HepG2 (cell line): ENCODE measurements around the gene TM4SF20. TPM values are rescaled to one million over a fixed set of nuclear protein-coding genes. Genes with fewer than 3 reads are reported as not detected.

Source experiments
- ATAC-seq: fragments of 200-7000 bp; cut with Tn5 transposase; 3 replicates; pipeline ENCODE4 v1.9.1; 2020; ENCODE audit warnings: mild to moderate bottlenecking, moderate library complexity
- BruUV-seq: library from RNA; stranded (reverse); fragments of 400-500 nt; replicated peaks from 2 replicates; lab custom pipeline; 2021; lab: Mats Ljungman, UMichigan
- CTCF ChIA-PET: fragments of 300-600 bp; formaldehyde crosslinking; extraction: SDS; loops from one replicate; lab custom pipeline; 2021; ENCODE audit warnings: low total read pairs, inconsistent platforms, low intra/inter-chr PET ratio; lab: Yijun Ruan, JAX
- POLR2A ChIA-PET: fragments of 350-600 bp; sonication (Branson Sonifier 250); formaldehyde crosslinking; loops from one replicate; lab custom pipeline; 2020; ENCODE audit warnings: antibody characterized with exemption, inconsistent platforms; lab: Yijun Ruan, JAX
- DNase-seq: peaks from one replicate; pipeline ENCODE4 v3.0.0-alpha.2; 2015; ENCODE audit warnings: low spot score
- FAIRE-seq: peaks from 3 replicates; lab custom pipeline; 2011; peaks lifted over from hg19 to GRCh38; lab: Jason Lieb, UNC
- H2AFZ ChIP-seq: one replicate; pipeline ENCODE4 v1.6.1; 2011; ENCODE audit warnings: low read length, inconsistent platforms
- H3K27ac ChIP-seq: fragments of 300-600 bp; 3 replicates; pipeline ENCODE4 v1.8.0; 2011; ENCODE audit warnings: mixed run types, mild to moderate bottlenecking, mixed read lengths, low read length, inconsistent platforms; ENCODE audit not compliant: insufficient read depth; ENCODE audit errors: extremely low read length
- H3K27me3 ChIP-seq, 2 experiments: fragments of 200-600 bp in 1 of 2; 2 replicates in 1 of 2; 3 replicates in 1 of 2; pipeline versions ENCODE4 v1.6.0 to v1.8.0; 2011; ENCODE audit warnings: low read length in 2 of 2, mild to moderate bottlenecking in 2 of 2, moderate library complexity in 2 of 2, inconsistent platforms in 1 of 2; ENCODE audit not compliant: insufficient read depth in 2 of 2, control insufficient read depth in 1 of 2
- H3K36me3 ChIP-seq, 2 experiments: fragments of 200-600 bp in 1 of 2; replicated peaks in 1 of 2; 2 replicates in 1 of 2; 3 replicates in 1 of 2; pipeline versions ENCODE4 v1.5.1 to v1.8.0; 2011; ENCODE audit warnings: low read length in 2 of 2, inconsistent platforms in 1 of 2; ENCODE audit not compliant: insufficient read depth in 2 of 2, control insufficient read depth in 1 of 2
- H3K4me1 ChIP-seq: 2 replicates; pipeline ENCODE4 v1.5.1; 2012; ENCODE audit warnings: low read length, inconsistent platforms; ENCODE audit not compliant: insufficient read depth
- H3K4me2 ChIP-seq: 2 replicates; pipeline ENCODE4 v1.6.0; 2011; ENCODE audit warnings: low read depth, low read length, inconsistent platforms
- H3K4me3 ChIP-seq, 3 experiments: fragments of 200-600 bp in 1 of 3; sonication (generic), shearing (Covaris generic) in 1 of 3; replicated peaks in 1 of 3; 2 replicates each; pipeline ENCODE4 v1.5.1; 2011 to 2016; ENCODE audit warnings: low read length in 3 of 3, inconsistent platforms in 2 of 3, low read depth in 2 of 3, mild to moderate bottlenecking in 2 of 3, control low read depth in 1 of 3, mixed read lengths in 1 of 3; ENCODE audit not compliant: insufficient read depth in 1 of 3
- H3K79me2 ChIP-seq: one replicate; pipeline ENCODE4 v1.6.1; 2011; ENCODE audit warnings: low read length, inconsistent platforms; ENCODE audit not compliant: insufficient read depth
- H3K9ac ChIP-seq: 2 replicates; pipeline ENCODE4 v1.6.0; 2011; ENCODE audit warnings: mild to moderate bottlenecking, low read depth, low read length, inconsistent platforms; ENCODE audit not compliant: insufficient read depth
- H3K9me3 ChIP-seq: 2 replicates; pipeline ENCODE4 v1.5.1; 2012; ENCODE audit warnings: mild to moderate bottlenecking, low read length
- H4K20me1 ChIP-seq: 2 replicates; pipeline ENCODE4 v1.6.0; 2011; ENCODE audit warnings: inconsistent platforms, mild to moderate bottlenecking, low read length, moderate library complexity; ENCODE audit not compliant: insufficient read depth
- BRD4 ChIP-seq: sonication (generic); formaldehyde crosslinking; IDR thresholded peaks from 2 replicates; pipeline ENCODE4 v1.4.0; 2020; ENCODE audit warnings: missing genetic modification reagents
- FOXM1 ChIP-seq: sonication (generic); formaldehyde crosslinking; IDR thresholded peaks from 2 replicates; pipeline ENCODE4 v1.5.0; 2020; ENCODE audit warnings: missing genetic modification reagents
- GABPA ChIP-seq, 2 experiments: IDR thresholded peaks; 2 replicates each; pipeline ENCODE4 v1.6.1; 2011 to 2016; ENCODE audit warnings: low read depth in 2 of 2, low read length in 1 of 2, missing biosample characterization in 1 of 2, missing genetic modification characterization in 1 of 2
- HNRNPH1 ChIP-seq: fragments of 200-400 bp; formaldehyde crosslinking; optimal IDR thresholded peaks from 2 replicates; pipeline ENCODE3; 2017; ENCODE audit warnings: mild to moderate bottlenecking, low read depth, low read length
- KLF6 ChIP-seq: IDR thresholded peaks from 2 replicates; pipeline ENCODE4 v1.8.0; 2016; ENCODE audit warnings: missing biosample characterization, missing genetic modification reagents
- MIER2 ChIP-seq: IDR thresholded peaks from 2 replicates; pipeline ENCODE4 v1.6.1; 2016; ENCODE audit warnings: missing biosample characterization, missing genetic modification reagents
- NAIF1 ChIP-seq: sonication (generic); formaldehyde crosslinking; IDR thresholded peaks from 2 replicates; pipeline ENCODE4 v1.5.0; 2020; ENCODE audit warnings: mild to moderate bottlenecking, missing genetic modification reagents, borderline replicate concordance
- PAF1 ChIP-seq: IDR thresholded peaks from 2 replicates; pipeline ENCODE4 v1.6.1; 2016; ENCODE audit warnings: missing genetic modification reagents, missing compliant biosample characterization
- SP140L ChIP-seq: sonication (generic); formaldehyde crosslinking; IDR thresholded peaks from 2 replicates; pipeline ENCODE4 v1.4.0; 2020; ENCODE audit warnings: missing genetic modification reagents, borderline replicate concordance
- TP53 ChIP-seq: sonication (generic); formaldehyde crosslinking; conservative IDR thresholded peaks from 2 replicates; pipeline ENCODE4 v1.4.0; 2020; ENCODE audit warnings: missing genetic modification reagents
- XBP1 ChIP-seq: sonication (generic); formaldehyde crosslinking; IDR thresholded peaks from 2 replicates; pipeline ENCODE4 v1.5.0; 2020; ENCODE audit warnings: missing genetic modification reagents
- ZNF446 ChIP-seq: sonication (generic); formaldehyde crosslinking; IDR thresholded peaks from 2 replicates; pipeline ENCODE4 v1.5.0; 2020; ENCODE audit warnings: mild to moderate bottlenecking, missing genetic modification reagents
- ZNF788 ChIP-seq: sonication (generic); formaldehyde crosslinking; IDR thresholded peaks from 2 replicates; pipeline ENCODE4 v1.5.0; 2020; ENCODE audit warnings: mild to moderate bottlenecking, missing genetic modification reagents, borderline replicate concordance
- WGBS: methylation state at CpG from one replicate; pipeline ENCODE4 v1.1.6; 2017; ENCODE audit warnings: low lambda C conversion rate; 5-methylcytosine and 5-hydroxymethylcytosine counted together
- in situ Hi-C: cut with HindIII; loops from 2 replicates; pipeline ENCODE4 v1.10.0; 2017; ENCODE audit warnings: low pct_unique_long_range_greater_than_20kb; ENCODE audit not compliant: extremely low pct_ligation_motif_present
- intact Hi-C: fragments of 100-400 bp; cut with micrococcal nuclease; formaldehyde crosslinking; loops from one replicate; pipeline ENCODE4 v1.10.0; 2022; ENCODE audit not compliant: unreplicated experiment
- polyA plus RNA-seq, 8 experiments: library from polyadenylated mRNA; depleted of rRNA in 3 of 8; stranded (reverse) in 7 of 8; unstranded in 1 of 8; fragments of >200 nt; fragmentation: Illumina TruSeq in 4 of 8; extraction: Trizol in 4 of 8; gene quantifications; 2 replicates each; pipeline versions ENCODE4 v1.2.1 to v1.2.3, GENCODE V29; 2011 to 2016; ENCODE audit warnings: low read depth in 4 of 8, missing spikeins in 1 of 8, mixed read lengths in 1 of 8; ENCODE audit not compliant: insufficient read depth in 1 of 8
- total RNA-seq, 5 experiments: library from RNA; depleted of rRNA; stranded (reverse); fragments of >200 nt; fragmentation: Illumina TruSeq; extraction: Trizol; gene quantifications; 2 replicates each; pipeline ENCODE4 v1.2.3, GENCODE V29; 2016; ENCODE audit warnings: low read depth in 1 of 5
- TF ChIP-seq, protein P1 (sequence below): sonication (generic); formaldehyde crosslinking; IDR thresholded peaks from 2 replicates; pipeline ENCODE4 v1.8.1; 2023; ENCODE audit warnings: mild to moderate bottlenecking, inconsistent platforms, moderate library complexity, missing genetic modification reagents, borderline replicate concordance
- TF ChIP-seq, protein P2 (sequence below): IDR thresholded peaks from 2 replicates; pipeline ENCODE4 v1.6.1; 2016; ENCODE audit warnings: missing genetic modification reagents, missing compliant biosample characterization
- TF ChIP-seq, protein P3 (sequence below): IDR thresholded peaks from 2 replicates; pipeline ENCODE4 v1.6.1; 2012; ENCODE audit warnings: low read depth, low read length, improper control_type of control experiment
- TF ChIP-seq, protein P4 (sequence below): sonication (generic); formaldehyde crosslinking; IDR thresholded peaks from 2 replicates; pipeline ENCODE4 v1.8.1; 2023; ENCODE audit warnings: mild to moderate bottlenecking, missing genetic modification reagents, borderline replicate concordance

TM4SF20 gene
- total and polyA plus RNA-seq, 2 of the 13 experiments (the other 11 are each of a cell fraction or from before 2014, with no cell fraction given) = not detected

DNA sequence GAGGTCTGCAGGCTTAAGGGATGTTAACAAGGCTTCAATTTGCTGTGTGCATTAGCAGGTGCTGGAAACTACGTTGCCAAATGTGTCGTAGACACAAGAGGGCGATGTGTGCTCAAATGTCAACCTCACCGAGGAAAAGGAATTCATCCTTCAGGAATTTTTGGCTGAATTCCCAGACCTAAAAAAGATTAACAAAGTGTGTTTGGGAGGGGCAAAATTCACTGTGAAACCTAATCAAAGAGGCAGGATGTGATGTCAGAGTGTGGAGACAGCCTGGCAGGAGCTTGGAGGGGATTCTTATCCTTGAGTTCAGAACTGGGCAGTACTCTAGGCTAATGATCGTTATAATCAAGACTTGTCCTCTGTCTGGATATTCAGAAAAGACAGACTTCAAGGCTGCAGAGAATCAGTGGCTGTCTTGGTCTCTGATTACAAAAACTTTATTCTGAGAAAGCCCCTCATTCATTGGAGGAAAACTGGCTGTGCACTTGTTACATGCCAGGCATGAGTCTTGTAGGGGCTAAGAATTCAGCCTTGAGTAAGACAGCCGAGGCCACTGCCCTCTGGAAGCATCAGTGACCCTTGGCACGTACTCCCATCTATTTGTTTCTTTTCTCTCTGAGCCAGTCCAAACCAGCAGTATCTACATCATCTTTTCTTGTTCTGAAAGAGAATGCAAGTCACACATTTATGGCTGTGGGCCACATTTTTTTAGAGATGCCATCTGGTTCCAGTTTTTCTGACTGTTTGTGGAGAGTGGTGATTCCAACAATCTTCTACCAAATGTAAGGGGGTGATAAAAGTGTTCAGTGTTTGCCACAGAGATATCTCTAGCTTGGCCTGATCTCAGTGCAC lies 27.3 kb upstream of the TM4SF20 start:
- peak overlapping the region; percentile 64 for H3K4me2 ChIP-seq
- peak overlapping the region; percentile 34; the same call in 1 of the 2 replicates for H3K9ac ChIP-seq
- intact Hi-C loops = loop anchor here (1.0 to 5.0 kb wide), 7 partner anchors 45 to 412 kb away; partner anchors contain the start of gene AGFG1
- peaks cover 0 to 4% of the 10 kb centered on the region in 2 experiments; a peak in 1 of 5 replicates for H3K27me3 ChIP-seq
- WGBS = 7% methylated on average over 7 of the region's 7 CpGs
- FAIRE-seq (peak; percentile 99), ATAC-seq (peak; percentile 93), DNase-seq (peak; percentile 99)
- in situ Hi-C loops = loop anchor here (5.0 to 10.0 kb wide), 2 partner anchors 61 to 248 kb away; no protein-coding TSS in a partner anchor
- H3K36me3 ChIP-seq = no peaks in the 10 kb centered on the region
- H3K4me3 ChIP-seq = peak overlapping the region in 2 of 3 experiments; percentile 2 to 24; a peak in 1 of 6 replicates
- peaks cover 20% of the 10 kb centered on the region for H3K4me1 ChIP-seq
- TSS peak; percentile 99 for BruUV-seq
- CTCF ChIA-PET = interaction anchor here (0.6 to 2.0 kb wide), 3 partner anchors 46 to 360 kb away, joined by 3 to 12 read pairs (median 11); partner anchors contain the start of gene AGFG1
- H3K9me3 ChIP-seq = no peaks in the 10 kb centered on the region
- POLR2A ChIA-PET = interaction anchor here (1.2 to 2.3 kb wide), 6 partner anchors 9 to 407 kb away, joined by 3 to 8 read pairs (median 6); partner anchors contain the start of gene CCL20
- no peaks in the 10 kb centered on the region for H4K20me1 ChIP-seq
- H2AFZ ChIP-seq = peak overlapping the region; percentile 33
- no peaks in the 10 kb centered on the region for H3K79me2 ChIP-seq
- H3K27ac ChIP-seq = peak overlapping the region; percentile 51
- TF ChIP-seq, protein P1, sequence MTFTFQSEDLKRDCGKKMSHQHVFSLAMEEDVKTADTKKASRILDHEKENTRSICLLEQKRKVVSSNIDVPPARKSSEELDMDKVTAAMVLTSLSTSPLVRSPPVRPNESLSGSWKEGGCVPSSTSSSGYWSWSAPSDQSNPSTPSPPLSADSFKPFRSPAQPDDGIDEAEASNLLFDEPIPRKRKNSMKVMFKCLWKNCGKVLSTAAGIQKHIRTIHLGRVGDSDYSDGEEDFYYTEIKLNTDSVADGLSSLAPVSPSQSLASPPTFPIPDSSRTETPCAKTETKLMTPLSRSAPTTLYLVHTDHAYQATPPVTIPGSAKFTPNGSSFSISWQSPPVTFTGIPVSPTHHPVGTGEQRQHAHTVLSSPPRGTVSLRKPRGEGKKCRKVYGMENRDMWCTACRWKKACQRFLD (CRISPR knock-in tag) = no peak
- TF ChIP-seq NAIF1 (CRISPR knock-in tag) (no peak), TP53 (CRISPR knock-in tag) (0 out of 2 replicates have a peak, but pooled peaks have one; percentile 6), BRD4 (CRISPR knock-in tag) (no peak), XBP1 (CRISPR knock-in tag) (no peak; the same call in 1 of the 2 replicates), SP140L (CRISPR knock-in tag) (peak; percentile 94; the same call in 1 of the 2 replicates), MIER2 (CRISPR knock-in tag) (peak; percentile 75; the same call in 1 of the 2 replicates), GABPA (IDR thresholded peaks at IDR 0.05; ENCODE audit: low read depth, low read length) (no peak), GABPA (CRISPR knock-in tag; IDR thresholded peaks at IDR 0.05; ENCODE audit: low read depth) (peak; percentile 87), ZNF446 (CRISPR knock-in tag) (no peak), ZNF788 (CRISPR knock-in tag) (no peak; the same call in 1 of the 2 replicates), FOXM1 (CRISPR knock-in tag) (no peak), HNRNPH1 (no peak), KLF6 (no peak), PAF1 (CRISPR knock-in tag) (no peak)
- TF ChIP-seq, protein P2, sequence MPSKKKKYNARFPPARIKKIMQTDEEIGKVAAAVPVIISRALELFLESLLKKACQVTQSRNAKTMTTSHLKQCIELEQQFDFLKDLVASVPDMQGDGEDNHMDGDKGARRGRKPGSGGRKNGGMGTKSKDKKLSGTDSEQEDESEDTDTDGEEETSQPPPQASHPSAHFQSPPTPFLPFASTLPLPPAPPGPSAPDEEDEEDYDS (CRISPR knock-in tag) = peak; percentile 58; the same call in 1 of the 2 replicates
- TF ChIP-seq, protein P3, sequence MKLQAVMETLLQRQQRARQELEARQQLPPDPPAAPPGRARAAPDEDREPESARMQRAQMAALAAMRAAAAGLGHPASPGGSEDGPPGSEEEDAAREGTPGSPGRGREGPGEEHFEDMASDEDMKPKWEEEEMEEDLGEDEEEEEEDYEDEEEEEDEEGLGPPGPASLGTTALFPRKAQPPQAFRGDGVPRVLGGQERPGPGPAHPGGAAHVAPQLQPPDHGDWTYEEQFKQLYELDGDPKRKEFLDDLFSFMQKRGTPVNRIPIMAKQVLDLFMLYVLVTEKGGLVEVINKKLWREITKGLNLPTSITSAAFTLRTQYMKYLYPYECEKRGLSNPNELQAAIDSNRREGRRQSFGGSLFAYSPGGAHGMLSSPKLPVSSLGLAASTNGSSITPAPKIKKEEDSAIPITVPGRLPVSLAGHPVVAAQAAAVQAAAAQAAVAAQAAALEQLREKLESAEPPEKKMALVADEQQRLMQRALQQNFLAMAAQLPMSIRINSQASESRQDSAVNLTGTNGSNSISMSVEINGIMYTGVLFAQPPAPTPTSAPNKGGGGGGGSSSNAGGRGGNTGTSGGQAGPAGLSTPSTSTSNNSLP = peak; percentile 94
- TF ChIP-seq, protein P4, sequence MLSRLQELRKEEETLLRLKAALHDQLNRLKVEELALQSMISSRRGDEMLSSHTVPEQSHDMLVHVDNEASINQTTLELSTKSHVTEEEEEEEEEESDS (CRISPR knock-in tag) = 0 out of 2 replicates have a peak, but pooled peaks have one; percentile 25
